ENCODE data around the gene MGAT5.

MGAT5 gene

DNA sequence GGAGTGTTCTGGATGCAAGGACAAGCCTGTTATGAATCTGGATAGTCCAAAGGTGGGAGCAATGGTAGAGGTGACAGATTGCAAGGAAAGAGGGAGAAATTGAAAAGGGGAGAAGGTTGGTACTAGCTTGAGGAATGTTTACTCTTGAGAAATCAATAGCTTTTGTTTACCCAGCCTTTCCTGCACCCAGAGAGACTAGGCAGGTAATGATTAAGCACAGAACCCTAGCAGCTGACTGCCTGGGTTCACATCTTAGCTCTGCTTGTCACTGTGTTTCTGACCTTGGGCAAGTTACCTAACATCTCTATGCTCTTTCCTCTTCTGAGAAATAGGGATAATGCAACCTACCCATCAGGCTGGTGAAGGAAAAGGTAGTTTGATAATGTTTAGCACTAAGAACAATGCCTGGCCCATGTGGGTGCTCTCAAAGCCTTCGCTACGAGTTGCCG, 178.6 kb downstream of the MGAT5 start:
- no peaks in the 10 kb centered on the region for H3K36me3 ChIP-seq (replicated peaks)
- DNase-seq: no peak
- H3K4me3 ChIP-seq (ENCODE audit: low read depth, low read length): no peak overlapping the region
- in situ Hi-C loops (cut with HindIII; ENCODE audit: low pct_ligation_motif_present, low sequenced_read_pairs): no loop called here
- no peak overlapping the region for H3K27ac ChIP-seq
- TF ChIP-seq, protein P1, sequence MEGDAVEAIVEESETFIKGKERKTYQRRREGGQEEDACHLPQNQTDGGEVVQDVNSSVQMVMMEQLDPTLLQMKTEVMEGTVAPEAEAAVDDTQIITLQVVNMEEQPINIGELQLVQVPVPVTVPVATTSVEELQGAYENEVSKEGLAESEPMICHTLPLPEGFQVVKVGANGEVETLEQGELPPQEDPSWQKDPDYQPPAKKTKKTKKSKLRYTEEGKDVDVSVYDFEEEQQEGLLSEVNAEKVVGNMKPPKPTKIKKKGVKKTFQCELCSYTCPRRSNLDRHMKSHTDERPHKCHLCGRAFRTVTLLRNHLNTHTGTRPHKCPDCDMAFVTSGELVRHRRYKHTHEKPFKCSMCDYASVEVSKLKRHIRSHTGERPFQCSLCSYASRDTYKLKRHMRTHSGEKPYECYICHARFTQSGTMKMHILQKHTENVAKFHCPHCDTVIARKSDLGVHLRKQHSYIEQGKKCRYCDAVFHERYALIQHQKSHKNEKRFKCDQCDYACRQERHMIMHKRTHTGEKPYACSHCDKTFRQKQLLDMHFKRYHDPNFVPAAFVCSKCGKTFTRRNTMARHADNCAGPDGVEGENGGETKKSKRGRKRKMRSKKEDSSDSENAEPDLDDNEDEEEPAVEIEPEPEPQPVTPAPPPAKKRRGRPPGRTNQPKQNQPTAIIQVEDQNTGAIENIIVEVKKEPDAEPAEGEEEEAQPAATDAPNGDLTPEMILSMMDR (IDR thresholded peaks at IDR 0.05; ENCODE audit: low read depth, low read length, missing control alignments): no peak
- no peaks in the 10 kb centered on the region for H3K27me3 ChIP-seq (replicated peaks)

DNA sequence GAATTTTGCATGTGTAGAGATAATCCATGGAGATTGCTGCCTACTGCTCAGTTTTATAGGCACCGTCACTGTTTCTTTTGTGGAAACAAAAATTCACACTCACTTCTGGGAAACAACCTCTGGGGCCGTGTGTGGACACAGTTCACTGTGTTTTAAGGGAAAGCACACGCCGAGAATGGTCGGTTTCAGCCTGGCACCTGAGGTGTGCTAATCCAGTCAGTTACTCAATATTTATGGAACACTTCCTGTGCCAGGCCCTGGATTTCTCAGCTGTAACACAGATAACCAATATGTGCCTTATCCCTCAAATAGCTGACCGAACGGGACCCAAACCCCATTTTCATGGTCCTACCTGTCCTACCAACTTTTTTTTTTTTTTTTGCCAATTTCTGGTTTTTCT, 179.6 kb downstream of the MGAT5 start:
- TF ChIP-seq, protein P1 (IDR thresholded peaks at IDR 0.05; ENCODE audit: low read depth, low read length, missing control alignments): no peak
- no peak for DNase-seq
- Histone ChIP-seq H3K4me3 (ENCODE audit: low read depth, low read length) (no peak overlapping the region), H3K27me3 (replicated peaks) (no peaks in the 10 kb centered on the region), H3K36me3 (replicated peaks) (no peaks in the 10 kb centered on the region), H3K27ac (no peak overlapping the region)
- in situ Hi-C loops (cut with HindIII; ENCODE audit: low pct_ligation_motif_present, low sequenced_read_pairs): no loop called here

DNA sequence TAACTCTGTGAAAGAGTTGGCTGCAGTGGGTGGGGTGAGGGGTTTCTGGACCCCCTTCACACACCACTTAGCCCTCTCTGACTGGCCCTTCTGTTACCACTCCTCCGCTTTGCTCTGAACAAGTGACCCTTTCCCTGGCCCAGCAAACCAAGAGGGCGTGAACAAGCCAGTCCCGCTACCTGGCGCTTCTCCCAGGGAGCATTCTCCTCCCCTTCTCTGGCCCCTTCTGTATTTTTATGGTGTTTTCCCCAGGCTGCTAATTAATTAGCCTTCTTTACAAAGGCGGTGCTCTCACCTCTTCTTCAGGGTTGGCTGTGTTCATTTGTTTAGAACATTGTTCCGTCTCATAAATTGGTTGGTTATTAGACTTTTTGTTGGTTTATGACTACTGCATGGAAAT, 180.1 kb downstream of the MGAT5 start:
- Histone ChIP-seq H3K4me3 (ENCODE audit: low read depth, low read length) (no peak overlapping the region), H3K36me3 (replicated peaks) (no peaks in the 10 kb centered on the region), H3K27ac (no peak overlapping the region), H3K27me3 (replicated peaks) (no peaks in the 10 kb centered on the region)
- TF ChIP-seq, protein P1 (IDR thresholded peaks at IDR 0.05; ENCODE audit: low read depth, low read length, missing control alignments): no peak
- DNase-seq: no peak
- in situ Hi-C loops (cut with HindIII; ENCODE audit: low pct_ligation_motif_present, low sequenced_read_pairs): no loop called here

DNA sequence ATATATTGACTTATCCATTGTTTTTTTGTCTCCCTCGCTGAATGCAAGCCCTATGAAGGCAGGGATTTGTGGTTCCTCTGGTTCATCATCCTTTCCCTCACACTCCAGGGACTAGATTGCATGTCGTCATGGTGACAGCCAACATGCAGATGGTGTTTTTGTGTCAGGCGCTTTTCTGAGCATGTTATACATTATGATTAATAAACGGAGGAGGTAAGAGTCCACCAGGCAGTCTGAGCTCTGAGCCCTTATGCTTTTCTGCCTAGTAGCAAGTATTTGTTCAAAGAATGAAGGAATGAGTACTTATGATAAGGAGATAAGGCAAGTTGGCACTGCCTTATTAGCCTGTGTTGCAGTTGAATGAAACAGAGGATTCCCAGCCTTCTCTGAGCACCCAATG, 181.6 kb downstream of the MGAT5 start:
- H3K27me3 ChIP-seq (replicated peaks): no peaks in the 10 kb centered on the region
- H3K27ac ChIP-seq: no peak overlapping the region
- H3K36me3 ChIP-seq (replicated peaks): no peaks in the 10 kb centered on the region
- no peak for DNase-seq
- H3K4me3 ChIP-seq (ENCODE audit: low read depth, low read length): no peak overlapping the region
- TF ChIP-seq, protein P1 (IDR thresholded peaks at IDR 0.05; ENCODE audit: low read depth, low read length, missing control alignments): no peak
- in situ Hi-C loops (cut with HindIII; ENCODE audit: low pct_ligation_motif_present, low sequenced_read_pairs): no loop called here

DNA sequence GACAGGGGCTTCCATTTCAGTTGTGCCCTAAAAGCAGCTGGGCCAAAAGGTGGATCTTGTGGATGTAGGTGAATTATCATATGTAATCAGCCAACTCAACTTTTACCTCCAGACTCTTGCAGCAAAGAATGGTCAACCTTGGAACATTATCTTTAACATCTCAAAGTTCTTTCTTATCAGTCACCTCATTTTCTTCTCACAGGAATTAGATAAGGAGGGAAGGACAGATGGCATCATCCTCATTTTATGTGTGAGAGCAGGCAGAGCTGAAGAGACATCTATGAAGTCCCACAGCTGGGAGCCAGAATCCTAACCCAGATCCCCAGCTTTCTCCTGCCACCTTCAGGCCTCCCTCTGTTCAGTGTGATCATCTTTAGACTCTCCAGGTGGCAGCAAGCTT, 182.1 kb downstream of the MGAT5 start:
- H3K4me3 ChIP-seq (ENCODE audit: low read depth, low read length): no peak overlapping the region
- no peak overlapping the region for H3K27ac ChIP-seq
- TF ChIP-seq, protein P1 (IDR thresholded peaks at IDR 0.05; ENCODE audit: low read depth, low read length, missing control alignments): no peak
- in situ Hi-C loops (cut with HindIII; ENCODE audit: low pct_ligation_motif_present, low sequenced_read_pairs): no loop called here
- H3K27me3 ChIP-seq (replicated peaks): no peaks in the 10 kb centered on the region
- no peaks in the 10 kb centered on the region for H3K36me3 ChIP-seq (replicated peaks)
- no peak for DNase-seq

DNA sequence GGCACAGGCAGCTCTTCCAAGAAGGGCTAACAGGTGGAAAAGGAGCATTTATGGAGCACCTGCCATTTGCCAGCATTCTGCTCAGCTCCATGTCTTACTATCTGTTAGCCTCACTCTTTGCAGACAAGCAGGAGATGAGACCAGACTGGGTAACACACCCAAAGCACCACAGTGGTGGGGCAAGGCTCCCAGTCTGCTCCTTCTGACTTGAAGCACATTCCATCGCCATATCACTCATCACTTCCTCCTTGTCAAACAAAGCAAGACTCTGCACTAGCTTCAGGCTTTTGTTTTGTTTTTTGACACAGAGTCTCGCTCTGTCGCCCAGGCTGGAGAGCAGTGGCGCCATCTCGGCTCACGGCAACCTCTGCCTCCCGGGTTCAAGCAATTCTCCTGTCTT, 182.8 kb downstream of the MGAT5 start:
- Histone ChIP-seq H3K27ac (no peak overlapping the region), H3K27me3 (replicated peaks) (no peaks in the 10 kb centered on the region), H3K36me3 (replicated peaks) (no peaks in the 10 kb centered on the region), H3K4me3 (ENCODE audit: low read depth, low read length) (no peak overlapping the region)
- DNase-seq: peak; percentile 24
- TF ChIP-seq, protein P1 (IDR thresholded peaks at IDR 0.05; ENCODE audit: low read depth, low read length, missing control alignments): no peak
- in situ Hi-C loops (cut with HindIII; ENCODE audit: low pct_ligation_motif_present, low sequenced_read_pairs): no loop called here

Data from brain microvascular endothelial cell (primary cell).